Endothelial cell of umbilical vein (primary cell): ENCODE measurements around the gene IKZF4. TPM values are rescaled to one million over a fixed set of nuclear protein-coding genes. Genes with fewer than 3 reads are reported as not detected.
A peak's percentile ranks its signal among the peaks of the same experiment; 100 is the strongest.

Experiments
- BruUV-seq: library from RNA; stranded (reverse); fragments of 400-500 nt; replicated peaks from 2 replicates; lab custom pipeline; 2021; lab: Mats Ljungman, UMichigan
- CTCF ChIA-PET: fragments of 300-600, 350-600 bp; sonication (Branson Sonifier 250); formaldehyde crosslinking; loops from one replicate; lab custom pipeline; 2021; ENCODE audit warnings: antibody characterized with exemption, inconsistent platforms; lab: Charles Lee
- POLR2A ChIA-PET: fragments of 300-600, 350-600 bp; sonication (Branson Sonifier 250); formaldehyde crosslinking; loops from one replicate; lab custom pipeline; 2021; ENCODE audit warnings: antibody characterized with exemption, inconsistent platforms; lab: Charles Lee
- DNase-seq: peaks from one replicate; pipeline ENCODE4 v3.0.0-alpha.2; 2011; ENCODE audit warnings: low read depth, low spot score
- FAIRE-seq: peaks from 2 replicates; lab custom pipeline; 2011; peaks lifted over from hg19 to GRCh38; lab: Jason Lieb, UNC
- H2AFZ ChIP-seq: 2 replicates; pipeline ENCODE4 v1.6.0; 2012; ENCODE audit warnings: low read depth, low read length, control low read depth, inconsistent platforms
- H3K27ac ChIP-seq: 2 replicates; pipeline ENCODE4 v1.5.1; 2011; ENCODE audit warnings: low read depth, mild to moderate bottlenecking, control low read depth, low read length, moderate library complexity; ENCODE audit not compliant: insufficient read depth
- H3K27me3 ChIP-seq, 2 experiments: 2 replicates each; pipeline versions ENCODE4 v1.6.0 to v1.6.1; 2011; ENCODE audit warnings: low read length in 2 of 2, mixed read lengths in 1 of 2; ENCODE audit not compliant: control insufficient read depth in 2 of 2, insufficient read depth in 2 of 2
- H3K36me3 ChIP-seq, 2 experiments: 2 replicates in 1 of 2; 3 replicates in 1 of 2; pipeline ENCODE4 v1.5.1; 2011; ENCODE audit warnings: low read length in 2 of 2, mild to moderate bottlenecking in 1 of 2, moderate library complexity in 1 of 2; ENCODE audit not compliant: control insufficient read depth in 2 of 2, insufficient read depth in 2 of 2; ENCODE audit errors: extremely low read depth in 1 of 2
- H3K4me1 ChIP-seq: 3 replicates; pipeline ENCODE4 v1.5.1; 2011; ENCODE audit warnings: mild to moderate bottlenecking, low read length; ENCODE audit not compliant: control insufficient read depth, insufficient read depth; ENCODE audit errors: extremely low read depth
- H3K4me2 ChIP-seq: 2 replicates; pipeline ENCODE4 v1.6.1; 2011; ENCODE audit warnings: low read length, control low read depth, mixed read lengths; ENCODE audit not compliant: insufficient read depth
- H3K4me3 ChIP-seq, 3 experiments: fragments of 200-600 bp in 1 of 3; sonication (generic), shearing (Covaris generic) in 1 of 3; replicated peaks in 1 of 3; 2 replicates each; pipeline ENCODE4 v1.5.1; 2011 to 2016; ENCODE audit warnings: control low read depth in 3 of 3, low read length in 3 of 3, mild to moderate bottlenecking in 2 of 3, inconsistent platforms in 1 of 3, low read depth in 1 of 3, moderate library complexity in 1 of 3; ENCODE audit not compliant: insufficient read depth in 1 of 3
- H3K79me2 ChIP-seq: 2 replicates; pipeline ENCODE4 v1.6.0; 2012; ENCODE audit warnings: low read length, inconsistent platforms; ENCODE audit not compliant: control insufficient read depth, insufficient read depth
- H3K9ac ChIP-seq: replicated peaks from 2 replicates; pipeline ENCODE3; 2011; ENCODE audit warnings: low read length, control low read depth; ENCODE audit not compliant: insufficient read depth; ENCODE audit errors: extremely low read depth
- H3K9me1 ChIP-seq: replicated peaks from 3 replicates; pipeline ENCODE4 v1.6.0; 2011; ENCODE audit warnings: mild to moderate bottlenecking, low read length; ENCODE audit not compliant: control insufficient read depth, insufficient read depth; ENCODE audit errors: extremely low read depth
- H3K9me3 ChIP-seq: replicated peaks from 2 replicates; pipeline ENCODE4 v1.5.1; 2012; ENCODE audit warnings: low read length, inconsistent platforms; ENCODE audit not compliant: control insufficient read depth, insufficient read depth
- H4K20me1 ChIP-seq: replicated peaks from 2 replicates; pipeline ENCODE3; 2011; ENCODE audit warnings: mild to moderate bottlenecking, low read length; ENCODE audit not compliant: control insufficient read depth, insufficient read depth; ENCODE audit errors: extremely low read depth
- CTCF ChIP-seq, 2 donors: IDR thresholded peaks; 1 replicate in 1 of 2; 2 replicates in 1 of 2; pipeline ENCODE4 v1.5.1; 2011; ENCODE audit warnings: low read length in 2 of 2, mild to moderate bottlenecking in 2 of 2, moderate library complexity in 2 of 2, control low read depth in 1 of 2, inconsistent platforms in 1 of 2, low read depth in 1 of 2; ENCODE audit not compliant: insufficient read depth in 1 of 2; ENCODE audit errors: extremely low read depth in 1 of 2
- JUN ChIP-seq: IDR thresholded peaks from 2 replicates; pipeline ENCODE4 v1.6.1; 2011; ENCODE audit warnings: borderline replicate concordance, low read depth; ENCODE audit not compliant: insufficient read length, insufficient read depth
- MAX ChIP-seq: IDR thresholded peaks from 2 replicates; pipeline ENCODE4 v1.6.1; 2011; ENCODE audit not compliant: insufficient read depth, insufficient read length
- POLR2AphosphoS5 ChIP-seq: IDR thresholded peaks from 2 replicates; pipeline ENCODE4 v1.6.1; 2012; ENCODE audit warnings: low read depth, mild to moderate bottlenecking, control low read depth, low read length, moderate library complexity; ENCODE audit not compliant: insufficient read depth
- dilution Hi-C: fragments of 300-500 bp; cut with MboI; formaldehyde crosslinking; loops from one replicate; pipeline ENCODE4 v1.15.0; 2019; ENCODE audit warnings: low sequenced_read_pairs; ENCODE audit not compliant: extremely low pct_ligation_motif_present
- intact Hi-C: fragments of 100-400 bp; cut with micrococcal nuclease; formaldehyde crosslinking; loops from one replicate; pipeline ENCODE4 v1.10.0; 2022
- polyA plus RNA-seq, 4 experiments: library from polyadenylated mRNA; depleted of rRNA in 3 of 4; stranded (reverse) in 3 of 4; unstranded in 1 of 4; fragments of >200 nt; gene quantifications; 2 replicates each; pipeline versions ENCODE4 v1.2.1 to v1.2.3, GENCODE V29; 2011 to 2012; ENCODE audit warnings: missing spikeins in 1 of 4
- total RNA-seq: library from RNA; stranded (reverse); gene quantifications from 2 replicates; pipeline ENCODE4 v1.2.3, GENCODE V29; 2021

IKZF4 gene
- total and polyA plus RNA-seq, 2 donors (not counting 3 experiments of a cell fraction or from before 2014, with no cell fraction given): 3.4 to 5.4 TPM

GRCh38 chr12:56084958-56085543 lies 64.2 kb downstream of the IKZF4 start:
- Histone ChIP-seq H3K27ac (no peak overlapping the region), H3K4me3 (no peak overlapping the region), H3K4me1 (peaks cover 16% of the 10 kb centered on the region), H3K79me2 (no peaks in the 10 kb centered on the region), H3K9me1 (no peaks in the 10 kb centered on the region), H2AFZ (no peak overlapping the region), H4K20me1 (no peaks in the 10 kb centered on the region), H3K9me3 (no peaks in the 10 kb centered on the region), H3K27me3 (peaks cover 4 to 8% of the 10 kb centered on the region in 2 experiments), H3K36me3 (no peaks in the 10 kb centered on the region), H3K9ac (no peak overlapping the region), H3K4me2 (no peak overlapping the region)
- BruUV-seq: no TSS peak
- FAIRE-seq (no peak), DNase-seq (peak; percentile 20)
- dilution Hi-C loops (no loop called here), intact Hi-C loops (no loop called here)
- CTCF ChIA-PET: interaction anchor here (0.6 to 2.9 kb wide), 13 partner anchors 11 to 342 kb away, joined by 3 to 35 read pairs (median 7); partner anchors contain the start of genes GDF11, PA2G4, SMARCC2 and SUOX
- POLR2A ChIA-PET: interaction anchor here (0.6 to 0.9 kb wide), 2 partner anchors 19 to 78 kb away, joined by 5 to 6 read pairs; partner anchors contain the start of gene PA2G4
- TF ChIP-seq CTCF (IDR thresholded peaks at IDR 0.05; ENCODE audit: extremely low read depth in 1 of 2, insufficient read depth in 1 of 2, low read depth in 1 of 2, low read length in 2 of 2) (peak; percentile 40 to 58), JUN (no peak)

- no peaks in the 10 kb centered on the region for H3K79me2 ChIP-seq
- FAIRE-seq (no peak), DNase-seq (no peak)
- H3K27me3 ChIP-seq: peaks cover 1 to 3% of the 10 kb centered on the region in 2 experiments
- TF ChIP-seq POLR2AphosphoS5: no peak
- no peak for TF ChIP-seq JUN
- no peak for TF ChIP-seq MAX
- no peaks in the 10 kb centered on the region for H3K9me3 ChIP-seq
- no peak overlapping the region for H2AFZ ChIP-seq
- no peaks in the 10 kb centered on the region for H4K20me1 ChIP-seq
- H3K9ac ChIP-seq: no peak overlapping the region
- peaks cover 13% of the 10 kb centered on the region for H3K4me1 ChIP-seq
- no peak overlapping the region for H3K27ac ChIP-seq
- no peak overlapping the region for H3K4me2 ChIP-seq
- dilution Hi-C loops: no loop called here
- H3K9me1 ChIP-seq: no peaks in the 10 kb centered on the region
- H3K4me3 ChIP-seq: no peak overlapping the region
- no TSS peak for BruUV-seq
- POLR2A ChIA-PET: no interaction called here
- intact Hi-C loops: no loop called here
- CTCF ChIA-PET: interaction anchor here (1.1 to 2.9 kb wide), 4 partner anchors 10 to 239 kb away, joined by 3 to 35 read pairs (median 18); partner anchors contain the start of genes PA2G4 and SUOX
- no peaks in the 10 kb centered on the region for H3K36me3 ChIP-seq
Observed at GRCh38 chr12:56086096-56086495, 65.3 kb downstream of the IKZF4 start.
